ENCODE measurements around the gene SMCR8. TPM values are rescaled to one million over a fixed set of nuclear protein-coding genes. Genes with fewer than 3 reads are reported as not detected.
A peak's percentile ranks its signal among the peaks of the same experiment; 100 is the strongest.

SMCR8 gene
- total and polyA plus RNA-seq, 2 of the 4 experiments (the other 2 are of a cell fraction), result 7.1 to 10.9 TPM

GRCh38 chr17:18322522-18322921 is 7.4 kb downstream of the SMCR8 start:
- dilution Hi-C loops (cut with HindIII; ENCODE audit: low sequenced_read_pairs, unreplicated experiment) (no loop called here), in situ Hi-C loops (cut with MboI; ENCODE audit: low sequenced_read_pairs) (no loop called here), intact Hi-C loops (cut with micrococcal nuclease) (no loop called here)
- H3K27me3 ChIP-seq (ENCODE audit: control insufficient read depth, insufficient read depth, low read length), result no peaks in the 10 kb centered on the region
- ChIA-PET POLR2A (ENCODE audit: unreplicated experiment) (no interaction called here), CTCF (interaction anchor here (0.6 kb wide), 1 partner anchor 306 kb away, joined by 3 read pairs; no protein-coding TSS in a partner anchor)
- H3K14ac ChIP-seq (replicated peaks; ENCODE audit: low read depth, low read length), result no peak overlapping the region
- no peak overlapping the region for H2BK15ac ChIP-seq (ENCODE audit: low read depth, low read length)
- H4K8ac ChIP-seq (ENCODE audit: low read depth in 2 of 2, low read length in 2 of 2), result no peak overlapping the region
- no peak overlapping the region for H2AK5ac ChIP-seq (ENCODE audit: low read depth, low read length)
- no peak overlapping the region for H4K91ac ChIP-seq (ENCODE audit: insufficient read depth, low read depth, low read length)
- H3K79me1 ChIP-seq (ENCODE audit: low read depth in 1 of 2, low read length in 2 of 2), result peaks cover 24 to 67% of the 10 kb centered on the region in 2 experiments
- no TSS peak for BruUV-seq (replicated peaks)
- no peak overlapping the region for H3K9ac ChIP-seq (ENCODE audit: low read depth, low read length)
- peak overlapping the region; percentile 33 for H2AFZ ChIP-seq (replicated peaks; ENCODE audit: low read length, poor library complexity)
- DNase-seq, result no peak
- no peak overlapping the region for H3K4me3 ChIP-seq (ENCODE audit: insufficient read depth, low read depth, low read length)
- 96% methylated on average over 5 of the region's 12 CpGs; no CpG with 5 or more reads in 1 of the 2 experiments for WGBS, 2 experiments (ENCODE audit: extremely low coverage in 2 of 2, insufficient read length in 1 of 2)
- H3K27ac ChIP-seq (ENCODE audit: insufficient read depth, low read length), result no peak overlapping the region
- H3K36me3 ChIP-seq (ENCODE audit: control insufficient read depth, insufficient read depth, low read length), result peaks cover 53% of the 10 kb centered on the region
- no peak for ATAC-seq (ENCODE audit: low read depth)
- H4K5ac ChIP-seq (ENCODE audit: low read depth, low read length), result no peak overlapping the region
- H3K9me3 ChIP-seq (ENCODE audit: control insufficient read depth, insufficient read depth, low read length), result no peaks in the 10 kb centered on the region
- no peak overlapping the region for H3K4me2 ChIP-seq (ENCODE audit: low read depth, low read length)
- H3K9me1 ChIP-seq (ENCODE audit: insufficient read depth, low read length), result peaks cover 6% of the 10 kb centered on the region; the same call in 1 of the 2 replicates
- TF ChIP-seq MAFK (IDR thresholded peaks at IDR 0.05; ENCODE audit: low read depth, low read length) (no peak), NFE2L2 (IDR thresholded peaks at IDR 0.05; ENCODE audit: low read depth, low read length) (no peak), FOS (IDR thresholded peaks at IDR 0.05; ENCODE audit: low read depth, low read length) (no peak), CEBPB (IDR thresholded peaks at IDR 0.05; ENCODE audit: low read depth, low read length) (no peak), ELK1 (IDR thresholded peaks at IDR 0.05; ENCODE audit: borderline replicate concordance, low read depth, low read length) (no peak), SMC3 (IDR thresholded peaks at IDR 0.05; ENCODE audit: low read depth, low read length) (no peak)
- H2BK5ac ChIP-seq (ENCODE audit: low read depth, low read length, poor library complexity, severe bottlenecking), result no peak overlapping the region
- no peak overlapping the region for H2BK20ac ChIP-seq (ENCODE audit: low read depth, low read length)
- H2BK120ac ChIP-seq (ENCODE audit: low read depth, low read length), result no peak overlapping the region
- no peak overlapping the region for H3K56ac ChIP-seq (ENCODE audit: extremely low read depth, insufficient read depth, low read length)
- H3K18ac ChIP-seq (ENCODE audit: low read depth, low read length), result no peak overlapping the region
- no peak overlapping the region for H3K23ac ChIP-seq (ENCODE audit: low read depth, low read length)
- H3K4me1 ChIP-seq (ENCODE audit: control insufficient read depth, insufficient read depth, low read length), result peaks cover 6% of the 10 kb centered on the region; the same call in 1 of the 2 replicates
- H2AK9ac ChIP-seq (replicated peaks; ENCODE audit: low read depth, low read length, poor library complexity), result no peak overlapping the region
- H4K20me1 ChIP-seq (ENCODE audit: insufficient read depth, low read length), result peaks cover 55% of the 10 kb centered on the region
- no peak overlapping the region for H3K4ac ChIP-seq (ENCODE audit: low read depth, low read length)

Measured in IMR-90 (cell line).